HG03469 (cell line): ENCODE results near the gene HAGHL.
"Not testable (repeated sequence)": the region's sequence is repeated elsewhere in the genome, so short reads cannot be mapped to it uniquely, and the experiment has no call there.

Experiments
- ATAC-seq: cut with Tn5 transposase; IDR thresholded peaks from one replicate; pipeline ENCODE4 v1.9.1; 2021; ENCODE audit warnings: mild to moderate bottlenecking, moderate library complexity, moderate number of reproducible peaks; ENCODE audit not compliant: unreplicated experiment

HAGHL gene

DNA sequence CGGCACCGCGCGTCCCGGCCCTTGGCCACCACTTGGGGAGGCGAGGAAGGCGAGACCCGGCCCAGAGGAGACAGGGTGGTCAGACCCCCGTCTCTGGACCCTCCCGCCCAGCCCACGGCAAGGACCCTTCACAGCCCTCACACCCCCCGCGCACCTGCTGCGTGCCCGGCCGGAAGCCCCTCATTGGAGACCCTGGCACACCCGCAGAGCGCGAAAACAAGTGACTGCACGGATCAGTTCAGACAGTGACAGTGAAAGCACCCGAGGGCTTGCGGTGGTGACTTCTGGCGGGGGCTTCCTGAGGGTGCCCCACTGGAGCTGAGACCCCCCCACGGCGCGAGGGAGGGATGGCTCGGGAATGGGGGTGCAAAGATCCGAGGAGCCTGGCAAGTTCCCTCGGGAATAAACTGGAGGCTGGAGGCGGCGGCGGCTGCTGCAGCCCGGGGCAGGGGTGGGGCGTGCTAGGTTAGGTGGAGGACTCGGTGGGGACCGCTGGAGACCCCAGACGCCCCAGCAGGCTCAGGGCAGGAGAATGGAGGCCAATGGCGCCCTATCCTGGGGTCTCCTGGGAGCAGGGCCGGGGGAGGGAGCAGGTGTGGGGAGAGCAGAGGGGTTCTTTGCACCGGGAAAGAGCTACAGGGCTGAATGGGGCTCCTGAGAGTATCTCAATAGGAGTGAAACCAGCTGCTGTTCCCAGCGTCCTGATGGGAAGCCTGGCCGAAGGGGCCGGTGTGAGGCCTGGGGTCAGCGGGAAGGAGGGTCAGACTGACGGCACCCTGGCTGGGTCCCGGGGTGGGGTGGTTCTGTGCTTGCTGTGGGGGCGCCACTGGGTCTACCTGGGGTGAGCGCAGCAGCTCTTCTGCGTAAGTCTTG, 20.5 kb upstream of the HAGHL start:
- ATAC-seq = no peak

DNA sequence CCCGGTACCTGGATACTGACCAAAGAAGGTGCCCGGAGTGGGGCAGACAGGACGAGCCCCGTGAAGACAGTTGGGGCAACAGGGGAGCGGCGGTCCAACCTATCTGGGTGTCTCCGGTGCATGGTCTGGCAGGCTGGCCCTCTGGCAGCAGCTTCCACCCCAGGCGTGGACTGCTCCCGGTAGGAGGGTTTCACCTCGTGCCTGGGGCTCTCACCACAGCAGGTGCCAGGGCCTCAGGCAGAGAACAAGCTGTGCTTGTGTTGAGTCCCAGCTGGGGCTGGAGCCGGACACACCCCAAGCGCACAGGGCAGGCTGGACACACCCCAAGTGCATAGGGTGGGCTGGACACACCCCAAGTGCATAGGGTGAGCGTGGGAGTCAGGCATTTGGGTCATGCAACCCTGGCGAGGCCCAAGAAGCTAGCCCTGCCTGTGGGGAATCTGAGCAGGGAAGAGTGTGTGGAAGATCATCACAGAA, 19.8 kb upstream of the HAGHL start:
- ATAC-seq = no peak

DNA sequence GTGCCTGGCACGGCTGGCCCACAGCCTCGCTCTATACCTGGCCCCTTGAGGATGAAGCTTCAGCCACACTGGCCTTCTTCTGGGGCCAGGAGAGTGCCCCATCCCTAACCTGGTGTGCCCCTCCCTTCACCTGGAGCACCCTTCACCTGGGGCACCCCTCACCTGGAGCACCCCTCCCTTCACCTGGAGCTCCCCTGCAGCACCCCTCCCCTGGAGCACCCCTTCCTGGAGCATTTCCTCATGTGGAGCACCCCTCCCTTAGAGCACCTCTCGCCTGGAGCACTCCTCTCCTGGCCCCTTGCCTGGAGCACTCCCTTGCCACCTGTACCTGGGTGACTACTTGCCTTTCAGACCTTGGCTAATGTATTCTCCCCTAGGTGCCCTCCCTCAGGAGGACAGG, 18.9 kb upstream of the HAGHL start:
- ATAC-seq = no peak

DNA sequence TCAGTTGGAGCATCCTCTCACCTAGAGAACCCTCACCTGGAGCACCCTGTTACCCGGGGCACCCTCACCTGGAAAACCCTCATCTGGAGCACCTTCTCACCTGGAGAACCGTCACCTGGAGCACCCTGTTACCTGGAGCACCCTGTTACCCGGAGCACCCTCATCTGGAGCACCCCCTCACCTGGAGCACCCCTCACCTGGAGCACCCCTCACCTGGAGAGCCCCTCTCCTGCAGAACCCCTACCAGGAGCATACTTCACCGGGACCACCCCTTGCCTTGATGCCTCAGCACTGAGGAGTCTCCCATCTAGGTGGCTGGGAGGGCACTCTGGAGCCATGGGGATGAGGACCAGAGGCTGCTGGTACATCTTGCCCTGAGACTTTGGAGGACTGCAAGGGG, 17.9 kb upstream of the HAGHL start:
- no peak for ATAC-seq

DNA sequence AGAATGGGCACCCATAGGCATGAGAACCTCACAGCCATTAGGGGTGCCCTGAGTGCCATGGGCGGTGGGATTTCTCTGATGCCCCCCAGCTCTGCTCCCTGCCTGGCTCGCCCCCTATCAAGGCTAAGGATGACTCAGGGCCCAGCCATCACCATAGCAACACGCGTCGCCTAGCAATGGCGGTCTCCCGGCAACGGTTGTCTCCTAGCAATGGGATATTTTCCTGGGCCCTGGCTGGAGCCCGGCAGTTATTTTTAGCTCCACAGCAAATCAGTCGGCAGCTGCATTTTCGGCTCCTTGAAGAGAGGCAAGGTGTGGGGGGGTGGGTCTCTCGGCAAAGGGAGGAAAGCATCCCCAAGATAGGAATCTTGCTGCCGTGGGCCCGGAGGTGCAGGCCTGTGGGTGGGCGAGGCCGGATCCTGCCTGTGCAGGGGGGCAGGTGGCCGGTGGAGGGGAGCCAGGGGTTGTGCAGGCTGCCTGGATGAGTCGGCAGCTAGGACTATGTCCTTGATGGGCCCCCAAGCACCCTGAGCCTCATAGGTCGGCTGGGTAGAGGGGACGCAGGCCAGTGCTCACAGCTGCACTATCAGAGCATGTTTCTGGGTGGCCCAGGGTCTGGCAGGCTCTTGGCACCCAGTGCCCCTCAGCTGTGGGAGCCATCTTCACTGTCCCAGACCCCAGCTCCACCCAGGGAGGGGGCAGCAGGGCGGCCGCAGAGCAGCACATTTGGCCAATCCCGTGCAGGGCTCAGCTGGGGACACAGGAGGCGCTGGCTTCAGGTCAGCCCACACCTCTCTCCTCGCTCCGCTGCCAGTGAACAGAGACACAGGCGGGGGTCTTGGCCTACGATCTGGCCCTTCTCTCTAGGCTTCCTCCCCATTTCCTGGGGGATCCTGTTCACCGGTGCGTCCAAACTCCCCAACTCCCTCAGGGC, 17.1 kb upstream of the HAGHL start:
- ATAC-seq = no peak

DNA sequence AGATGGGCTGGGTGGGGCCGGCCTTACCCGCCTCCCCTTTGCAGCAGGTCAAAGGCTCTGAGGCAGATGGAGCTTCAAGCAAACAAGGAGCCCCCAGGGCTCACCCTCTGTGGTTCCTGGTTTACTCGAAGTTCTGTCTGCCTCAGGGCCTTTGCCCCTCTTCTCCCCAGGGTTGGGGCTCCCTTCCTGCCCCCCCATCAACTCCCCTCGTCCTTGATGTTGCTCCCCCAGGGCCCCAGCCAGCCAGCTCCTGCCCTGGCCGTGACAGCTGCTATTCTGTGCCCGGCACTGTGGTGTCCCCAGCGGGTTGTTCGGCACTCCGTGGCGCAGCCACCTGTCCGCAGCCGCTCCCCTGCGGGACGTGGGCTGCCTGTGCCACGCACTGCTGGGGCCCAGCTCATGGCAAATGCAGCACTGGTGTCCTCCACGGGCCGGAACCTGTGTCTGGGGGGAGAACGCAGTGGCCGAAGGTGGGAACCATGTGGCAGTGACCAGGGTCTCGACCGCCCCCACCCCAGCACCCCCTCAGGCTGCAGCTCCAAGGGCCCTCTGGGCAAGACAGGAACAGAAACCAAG, 16.3 kb upstream of the HAGHL start:
- no peak for ATAC-seq

DNA sequence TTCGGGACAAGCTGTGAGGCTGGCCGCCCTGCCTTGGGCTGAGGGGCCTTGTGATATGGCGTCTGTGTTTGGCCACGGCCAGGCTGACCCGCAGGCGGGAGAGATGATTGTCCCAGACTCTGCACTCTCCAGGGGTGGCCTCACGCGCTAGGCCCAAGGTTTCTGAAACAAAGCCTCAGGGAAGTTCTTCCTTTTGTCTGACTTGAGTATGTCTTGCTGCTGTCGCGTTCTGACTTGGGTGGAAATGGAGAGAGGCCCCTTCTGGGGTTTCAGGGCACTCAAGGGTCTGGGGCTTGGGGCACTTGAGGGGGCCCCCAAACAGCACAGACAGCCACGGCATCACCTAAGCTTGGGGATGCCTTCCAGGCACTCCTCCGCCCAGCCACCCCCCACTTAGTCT, 15.8 kb upstream of the HAGHL start:
- no peak for ATAC-seq

DNA sequence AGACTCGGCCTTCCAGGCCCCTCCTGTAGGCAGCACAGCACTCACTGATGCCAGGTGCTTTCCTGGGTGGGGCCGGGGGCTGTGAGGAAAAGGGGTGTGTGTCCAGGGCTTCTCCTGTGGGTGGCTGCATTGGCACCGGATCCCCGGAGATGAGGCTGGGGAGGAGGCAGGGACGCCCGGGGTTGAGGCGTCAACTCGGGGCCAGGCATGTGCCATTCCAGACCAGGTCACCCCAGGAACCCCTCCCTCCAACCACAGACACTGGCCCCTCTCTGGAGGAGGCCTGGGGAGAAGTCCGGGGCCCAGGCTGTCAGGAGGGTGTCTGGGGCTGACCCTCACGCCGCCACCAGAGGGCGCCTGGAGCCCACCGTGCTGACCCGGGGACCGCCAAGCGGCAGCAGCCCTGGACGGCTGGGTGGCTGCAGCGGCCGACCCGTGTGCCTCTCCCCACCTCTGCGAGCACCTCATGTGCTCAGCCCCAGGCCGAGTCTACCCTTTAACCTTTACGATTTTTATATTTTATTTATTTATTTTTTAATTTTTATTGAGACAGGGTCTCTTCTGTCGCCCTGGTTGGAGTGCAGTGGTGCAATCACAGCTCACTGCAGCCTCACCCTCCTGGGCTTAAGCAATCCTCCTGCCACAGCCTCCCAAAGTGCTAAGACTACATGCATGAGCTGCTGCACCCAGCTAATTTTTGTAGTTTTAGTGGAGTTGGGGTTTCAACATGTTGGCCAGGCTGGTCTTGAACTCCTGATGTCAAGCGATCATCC, 15.2 kb upstream of the HAGHL start:
- no peak for ATAC-seq

DNA sequence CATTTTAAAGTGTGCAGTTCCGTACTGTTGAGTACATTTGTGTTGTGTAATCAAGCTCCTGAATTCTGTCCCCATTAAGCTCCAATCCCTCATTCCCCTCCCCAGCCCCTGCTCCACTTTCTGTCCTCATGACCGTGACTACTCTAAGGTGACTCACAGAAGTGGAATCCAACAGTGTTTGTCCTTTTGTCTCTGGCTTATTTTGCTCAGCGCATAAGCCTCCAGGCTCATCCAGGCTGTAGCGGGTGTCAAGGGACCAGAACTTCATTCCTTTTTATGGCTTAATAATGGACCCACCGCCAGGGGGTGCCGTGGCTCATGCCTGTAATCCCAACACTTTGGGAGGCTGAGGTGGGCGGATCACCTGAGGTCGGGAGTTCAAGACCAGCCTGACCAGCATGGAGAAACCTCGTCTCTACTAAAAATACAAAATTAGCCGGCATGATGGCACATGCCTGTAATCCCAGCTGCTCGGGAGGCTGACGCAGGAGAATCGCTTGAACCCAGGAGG, 14.1 kb upstream of the HAGHL start:
- ATAC-seq = not testable (repeated sequence)

DNA sequence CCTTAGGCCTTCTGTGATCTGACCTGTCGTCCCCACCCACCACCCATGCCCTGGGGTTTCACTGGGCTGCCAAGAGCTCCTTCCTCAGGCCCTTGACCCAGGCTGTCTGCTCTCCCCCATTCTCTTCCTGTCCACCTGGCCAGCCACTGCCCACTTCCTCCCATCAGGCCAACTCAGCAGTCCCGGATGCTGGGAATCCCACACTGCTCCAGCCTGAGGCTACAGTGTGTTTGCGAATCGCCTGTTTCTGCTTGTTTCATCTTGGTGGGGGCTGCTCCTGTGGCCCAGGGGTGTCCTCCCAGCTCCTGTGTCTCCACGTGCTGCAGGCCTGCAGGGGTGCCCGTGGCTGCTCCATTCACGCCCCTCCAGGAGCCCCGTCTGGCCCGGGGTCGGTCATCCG, 12.8 kb upstream of the HAGHL start:
- no peak for ATAC-seq

DNA sequence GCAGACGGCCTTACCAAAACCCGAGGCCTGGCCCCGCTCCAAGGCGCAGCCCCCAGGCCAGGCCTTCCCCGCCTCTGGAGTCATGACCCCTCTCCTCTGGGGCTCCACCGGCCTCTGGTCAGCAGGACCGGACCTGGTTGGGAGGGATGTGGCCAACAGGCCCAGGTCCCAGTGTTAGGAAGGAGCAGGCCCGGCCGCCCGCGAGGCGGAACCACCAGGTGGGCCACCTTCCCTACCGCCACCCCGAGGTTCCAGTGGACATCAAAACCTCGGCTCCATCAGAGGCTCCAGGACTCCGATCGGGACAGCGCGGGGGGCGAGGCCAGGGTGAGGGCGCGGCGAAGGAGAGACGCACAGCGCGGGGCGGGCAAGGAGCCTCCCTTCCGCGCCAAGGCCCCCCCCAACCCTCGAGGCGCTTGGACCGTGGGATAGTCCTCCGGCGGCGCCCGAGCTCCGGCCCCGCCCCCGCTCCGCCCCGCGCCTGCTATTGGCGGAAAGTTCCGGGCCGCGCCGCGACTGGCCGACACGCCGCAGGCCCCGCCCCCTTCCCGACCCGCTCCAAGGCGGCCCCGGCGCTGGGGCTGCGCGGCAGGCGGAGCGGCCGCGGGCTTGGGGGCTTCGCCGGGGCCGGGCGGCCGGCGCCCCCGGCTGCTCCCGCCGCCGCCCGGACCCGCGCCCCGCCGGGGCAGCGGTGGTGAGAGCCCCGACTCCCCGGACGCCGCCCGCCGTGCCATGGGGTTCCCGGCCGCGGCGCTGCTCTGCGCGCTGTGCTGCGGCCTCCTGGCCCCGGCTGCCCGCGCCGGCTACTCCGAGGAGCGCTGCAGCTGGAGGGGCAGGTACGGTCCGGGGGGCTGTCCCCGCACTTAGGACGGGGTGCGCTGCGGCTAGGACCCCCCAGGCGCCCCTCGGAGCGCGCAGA, 12.1 kb upstream of the HAGHL start, which contains the start of gene METRN:
METRN (plus strand) TSS at position 561 of the 919 bp plus-strand sequence; CDS start at position 733, 172 bp downstream.
- no peak for ATAC-seq

DNA sequence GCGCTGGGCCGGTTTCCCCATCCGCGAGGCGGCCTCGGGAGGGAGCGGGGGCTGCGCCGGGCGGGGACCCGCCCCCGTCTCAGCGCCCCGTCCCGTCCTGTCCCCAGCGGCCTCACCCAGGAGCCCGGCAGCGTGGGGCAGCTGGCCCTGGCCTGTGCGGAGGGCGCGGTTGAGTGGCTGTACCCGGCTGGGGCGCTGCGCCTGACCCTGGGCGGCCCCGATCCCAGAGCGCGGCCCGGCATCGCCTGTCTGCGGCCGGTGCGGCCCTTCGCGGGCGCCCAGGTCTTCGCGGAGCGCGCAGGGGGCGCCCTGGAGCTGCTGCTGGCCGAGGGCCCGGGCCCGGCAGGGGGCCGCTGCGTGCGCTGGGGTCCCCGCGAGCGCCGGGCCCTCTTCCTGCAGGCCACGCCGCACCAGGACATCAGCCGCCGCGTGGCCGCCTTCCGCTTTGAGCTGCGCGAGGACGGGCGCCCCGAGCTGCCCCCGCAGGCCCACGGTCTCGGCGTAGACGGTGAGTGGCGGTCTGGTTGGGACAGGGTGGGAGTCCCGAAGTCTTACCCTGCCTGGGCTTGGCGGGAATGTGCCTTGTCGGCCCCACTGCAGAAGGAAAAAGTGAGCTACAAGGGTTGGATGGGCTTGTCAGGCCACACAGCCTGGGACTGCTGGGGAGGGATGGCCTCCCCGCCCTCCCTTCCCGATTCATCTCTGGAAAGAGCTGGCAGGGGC, 11.3 kb upstream of the HAGHL start:
- ATAC-seq = no peak

DNA sequence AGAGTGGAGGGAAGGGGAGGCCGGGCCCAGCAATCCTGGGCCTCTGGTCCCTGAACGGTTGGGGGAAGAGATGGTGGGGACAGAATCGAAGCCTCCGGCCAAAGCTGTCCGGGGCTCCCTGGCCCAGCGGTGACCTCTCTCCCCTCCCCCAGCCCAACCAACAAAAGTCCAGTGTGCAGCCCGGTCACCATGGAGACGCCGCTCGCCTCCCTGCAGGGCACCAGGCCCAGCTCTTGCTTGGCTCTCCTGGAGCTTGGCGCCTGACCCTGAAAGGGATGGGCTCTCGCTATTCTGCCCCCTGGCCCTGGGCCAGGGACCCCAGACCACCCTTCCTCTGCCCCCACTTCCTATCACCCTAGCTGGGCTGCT, 10.7 kb upstream of the HAGHL start:
- ATAC-seq = no peak

DNA sequence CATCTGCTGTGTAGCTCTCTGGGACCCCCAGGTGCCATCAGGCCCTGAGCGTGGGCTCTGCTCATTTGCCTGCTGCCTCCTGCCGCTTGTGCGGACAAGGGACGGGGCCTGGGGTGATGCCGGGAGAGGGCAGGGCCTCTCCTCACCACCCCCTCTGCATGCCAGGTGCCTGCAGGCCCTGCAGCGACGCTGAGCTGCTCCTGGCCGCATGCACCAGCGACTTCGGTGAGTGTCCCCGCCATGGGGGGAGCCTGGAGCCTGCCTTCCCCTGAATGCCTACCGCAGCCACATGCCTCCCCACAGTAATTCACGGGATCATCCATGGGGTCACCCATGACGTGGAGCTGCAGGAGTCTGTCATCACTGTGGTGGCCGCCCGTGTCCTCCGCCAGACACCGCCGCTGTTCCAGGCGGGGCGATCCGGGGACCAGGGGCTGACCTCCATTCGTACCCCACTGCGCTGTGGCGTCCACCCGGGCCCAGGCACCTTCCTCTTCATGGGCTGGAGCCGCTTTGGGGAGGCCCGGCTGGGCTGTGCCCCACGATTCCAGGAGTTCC, 10.1 kb upstream of the HAGHL start:
- ATAC-seq = no peak

DNA sequence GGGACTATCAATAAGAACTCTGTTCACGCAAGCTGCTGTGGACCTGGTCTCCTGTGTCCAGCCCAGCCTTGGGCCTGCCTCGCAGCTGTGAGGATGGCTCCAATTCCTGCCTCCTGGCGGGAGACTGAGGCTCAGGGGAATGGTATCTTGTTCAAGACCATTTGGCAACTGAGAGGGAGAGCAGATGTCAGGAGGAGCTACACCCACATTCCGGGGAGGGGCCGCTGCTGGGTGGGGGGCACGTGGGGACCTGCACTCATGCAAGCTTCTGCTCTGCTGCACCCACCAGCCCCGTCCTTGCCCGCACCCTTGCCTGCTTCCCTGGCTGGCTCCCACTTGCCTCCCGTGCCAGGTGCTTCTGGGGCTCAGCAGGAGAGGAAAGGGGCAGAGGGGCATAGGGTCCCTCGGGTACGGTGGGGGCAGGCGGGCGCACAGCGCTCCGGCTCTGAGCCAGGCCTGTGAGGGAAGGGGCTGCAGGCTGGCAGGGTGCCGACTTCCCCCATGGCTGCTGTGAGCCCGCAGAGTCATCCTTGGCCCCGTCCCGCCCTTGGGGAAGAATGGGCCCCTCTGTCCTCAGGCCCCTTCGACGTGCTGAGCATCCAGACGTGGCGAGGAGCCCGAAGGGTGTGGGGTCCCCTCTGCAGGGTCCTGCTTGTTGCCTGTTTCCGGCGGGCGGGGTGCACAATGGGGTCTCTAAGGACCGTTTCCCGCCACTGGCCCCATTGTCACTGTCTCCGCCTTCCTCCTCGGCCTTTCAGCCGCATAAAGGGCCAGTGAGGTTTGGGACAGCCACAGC, 9.3 kb upstream of the HAGHL start:
- ATAC-seq = no peak

DNA sequence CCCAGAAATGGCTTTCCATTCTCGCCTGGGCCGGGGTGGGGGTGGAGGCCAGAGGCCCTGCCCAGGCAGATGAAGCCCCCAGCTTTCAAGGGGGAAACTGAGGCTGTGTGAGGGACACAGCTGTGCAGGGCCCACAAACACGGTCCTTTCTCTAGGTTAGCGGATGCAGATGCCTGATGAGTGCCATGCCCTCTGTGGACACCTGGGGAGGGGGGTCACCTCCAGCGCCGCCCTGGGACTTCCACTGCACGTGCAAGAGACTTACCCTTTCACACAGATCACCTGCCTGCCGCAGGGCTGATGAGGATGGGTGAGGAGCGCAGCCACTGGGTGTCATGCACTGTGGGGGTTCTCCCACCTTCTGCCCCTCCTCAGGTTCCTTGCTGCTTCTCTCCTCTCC, 8.5 kb upstream of the HAGHL start:
- ATAC-seq = no peak

DNA sequence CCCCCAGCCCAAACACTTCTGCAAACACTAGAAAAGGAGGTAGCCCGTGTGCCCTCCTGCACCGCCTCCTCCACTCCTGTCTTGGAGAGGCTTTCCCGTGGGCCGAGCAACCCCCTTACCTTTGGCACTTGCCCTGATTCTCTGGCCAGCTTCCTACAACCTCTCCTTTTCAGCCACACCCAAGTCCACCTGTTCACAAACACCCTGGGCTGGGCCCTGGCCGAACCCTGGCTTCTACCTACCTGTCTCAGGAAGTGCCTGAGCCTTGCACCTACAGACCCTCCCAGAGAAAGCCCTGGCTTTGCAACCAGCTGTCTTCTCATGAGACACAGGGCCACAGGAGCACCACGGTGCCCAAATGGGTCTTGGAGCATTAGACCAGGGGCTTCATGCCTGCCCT, 8.0 kb upstream of the HAGHL start:
- ATAC-seq = no peak
